IMR-90 (cell line): ENCODE data around the gene VPS26A. TPM values are rescaled to one million over a fixed set of nuclear protein-coding genes. Genes with fewer than 3 reads are reported as not detected.

Experiments
- ATAC-seq: fragments of 200-7000 bp; cut with Tn5 transposase; 2 replicates; pipeline ENCODE4 v1.9.1; 2020; ENCODE audit warnings: low read depth, mild to moderate bottlenecking, moderate library complexity
- BruUV-seq: library from RNA; stranded (reverse); fragments of 400-500 nt; replicated peaks from 2 replicates; lab custom pipeline; 2021; lab: Mats Ljungman, UMichigan
- CTCF ChIA-PET: fragments of 300-600 bp; formaldehyde crosslinking; extraction: SDS; loops from one replicate; lab custom pipeline; 2021; ENCODE audit warnings: antibody characterized with exemption; lab: Yijun Ruan, JAX
- POLR2A ChIA-PET: fragments of 300-600 bp; sonication (Branson Sonifier 250); formaldehyde crosslinking; loops from one replicate; lab custom pipeline; 2022; ENCODE audit warnings: antibody characterized with exemption; ENCODE audit not compliant: unreplicated experiment; lab: Charles Lee
- DNase-seq: peaks from one replicate; pipeline ENCODE4 v3.0.0; 2013
- H2AFZ ChIP-seq: replicated peaks from 2 replicates; pipeline ENCODE3; 2013; ENCODE audit warnings: low read length, mild to moderate bottlenecking; ENCODE audit not compliant: poor library complexity
- H2AK5ac ChIP-seq: 2 replicates; pipeline ENCODE4 v1.6.1; 2013; ENCODE audit warnings: low read depth, low read length, inconsistent platforms
- H2AK9ac ChIP-seq: replicated peaks from 2 replicates; pipeline ENCODE3; 2013; ENCODE audit warnings: mild to moderate bottlenecking, low read depth, low read length, moderate library complexity; ENCODE audit not compliant: poor library complexity
- H2BK120ac ChIP-seq: 2 replicates; pipeline ENCODE4 v1.6.1; 2013; ENCODE audit warnings: low read depth, low read length, inconsistent platforms
- H2BK15ac ChIP-seq: 3 replicates; pipeline ENCODE4 v1.6.1; 2013; ENCODE audit warnings: low read depth, low read length, inconsistent platforms
- H2BK20ac ChIP-seq: 2 replicates; pipeline ENCODE4 v1.6.1; 2013; ENCODE audit warnings: low read depth, mild to moderate bottlenecking, inconsistent platforms, low read length, moderate library complexity
- H2BK5ac ChIP-seq: 2 replicates; pipeline ENCODE4 v1.6.1; 2013; ENCODE audit warnings: mild to moderate bottlenecking, low read depth, low read length, inconsistent platforms; ENCODE audit not compliant: poor library complexity, severe bottlenecking
- H3K14ac ChIP-seq: replicated peaks from 2 replicates; pipeline ENCODE4 v1.6.1; 2013; ENCODE audit warnings: low read depth, low read length, inconsistent platforms
- H3K18ac ChIP-seq: 2 replicates; pipeline ENCODE4 v1.6.1; 2013; ENCODE audit warnings: low read depth, low read length, control low read depth
- H3K23ac ChIP-seq: 2 replicates; pipeline ENCODE4 v1.6.1; 2013; ENCODE audit warnings: low read depth, low read length, inconsistent platforms
- H3K27ac ChIP-seq: 2 replicates; pipeline ENCODE4 v1.5.1; 2013; ENCODE audit warnings: mild to moderate bottlenecking, control low read depth, low read length; ENCODE audit not compliant: insufficient read depth
- H3K27me3 ChIP-seq: 2 replicates; pipeline ENCODE4 v1.6.1; 2013; ENCODE audit warnings: low read length; ENCODE audit not compliant: control insufficient read depth, insufficient read depth
- H3K36me3 ChIP-seq: 2 replicates; pipeline ENCODE4 v1.6.1; 2013; ENCODE audit warnings: low read length, mixed read lengths; ENCODE audit not compliant: control insufficient read depth, insufficient read depth
- H3K4ac ChIP-seq: 2 replicates; pipeline ENCODE4 v1.6.1; 2013; ENCODE audit warnings: low read depth, low read length, inconsistent platforms
- H3K4me1 ChIP-seq: 2 replicates; pipeline ENCODE4 v1.6.1; 2013; ENCODE audit warnings: low read length, mixed read lengths; ENCODE audit not compliant: control insufficient read depth, insufficient read depth
- H3K4me2 ChIP-seq: 2 replicates; pipeline ENCODE4 v1.6.1; 2013; ENCODE audit warnings: low read depth, mild to moderate bottlenecking, control low read depth, low read length, moderate library complexity
- H3K4me3 ChIP-seq: 2 replicates; pipeline ENCODE4 v1.5.1; 2013; ENCODE audit warnings: low read depth, mild to moderate bottlenecking, control low read depth, low read length, moderate library complexity; ENCODE audit not compliant: insufficient read depth
- H3K56ac ChIP-seq: 2 replicates; pipeline ENCODE4 v1.6.1; 2013; ENCODE audit warnings: low read length, inconsistent platforms; ENCODE audit not compliant: insufficient read depth; ENCODE audit errors: extremely low read depth
- H3K79me1 ChIP-seq, 2 experiments: 2 replicates each; pipeline ENCODE4 v1.6.1; 2013; ENCODE audit warnings: low read length in 2 of 2, inconsistent platforms in 1 of 2, low read depth in 1 of 2
- H3K9ac ChIP-seq: 2 replicates; pipeline ENCODE4 v1.6.1; 2013; ENCODE audit warnings: low read depth, low read length, control low read depth
- H3K9me1 ChIP-seq: 2 replicates; pipeline ENCODE4 v1.6.1; 2013; ENCODE audit warnings: low read length, inconsistent platforms; ENCODE audit not compliant: insufficient read depth
- H3K9me3 ChIP-seq: 2 replicates; pipeline ENCODE4 v1.6.1; 2013; ENCODE audit warnings: low read length; ENCODE audit not compliant: control insufficient read depth, insufficient read depth
- H4K20me1 ChIP-seq: 2 replicates; pipeline ENCODE4 v1.6.1; 2013; ENCODE audit warnings: low read length, inconsistent platforms; ENCODE audit not compliant: insufficient read depth
- H4K5ac ChIP-seq: 2 replicates; pipeline ENCODE4 v1.6.1; 2013; ENCODE audit warnings: mild to moderate bottlenecking, low read depth, low read length, control low read depth
- H4K8ac ChIP-seq, 2 experiments: 2 replicates each; pipeline ENCODE4 v1.6.1; 2013; ENCODE audit warnings: low read depth in 2 of 2, low read length in 2 of 2, control low read depth in 1 of 2, inconsistent platforms in 1 of 2
- H4K91ac ChIP-seq: 2 replicates; pipeline ENCODE4 v1.6.1; 2013; ENCODE audit warnings: low read depth, low read length, inconsistent platforms; ENCODE audit not compliant: insufficient read depth
- ELK1 ChIP-seq: fragments of 150-350 bp; IDR thresholded peaks from 2 replicates; pipeline ENCODE4 v1.6.1; 2016; ENCODE audit warnings: low read depth, mild to moderate bottlenecking, low read length, moderate library complexity, borderline replicate concordance
- FOS ChIP-seq: fragments of 150-350 bp; IDR thresholded peaks from 2 replicates; pipeline ENCODE4 v1.6.1; 2016; ENCODE audit warnings: low read depth, low read length
- MAFK ChIP-seq: IDR thresholded peaks from 2 replicates; pipeline ENCODE4 v1.6.1; 2012; ENCODE audit warnings: low read depth, low read length, improper control_type of control experiment
- MAZ ChIP-seq: IDR thresholded peaks from 2 replicates; pipeline ENCODE4 v1.6.1; 2012; ENCODE audit warnings: low read depth, mild to moderate bottlenecking, low read length, improper control_type of control experiment, moderate library complexity, borderline replicate concordance
- NFE2L2 ChIP-seq: fragments of 150-350 bp; IDR thresholded peaks from 2 replicates; pipeline ENCODE4 v1.6.1; 2016; ENCODE audit warnings: low read depth, mild to moderate bottlenecking, low read length
- POLR2A ChIP-seq: IDR thresholded peaks from 2 replicates; pipeline ENCODE4 v1.6.1; 2012; ENCODE audit warnings: mild to moderate bottlenecking, low read depth, low read length
- RFX5 ChIP-seq: IDR thresholded peaks from 2 replicates; pipeline ENCODE4 v1.8.0; 2012; ENCODE audit warnings: low read depth, mild to moderate bottlenecking, low read length, moderate library complexity
- USF2 ChIP-seq: fragments of 150-350 bp; IDR thresholded peaks from 2 replicates; pipeline ENCODE4 v1.6.1; 2017; ENCODE audit warnings: mild to moderate bottlenecking, antibody characterized with exemption, low read length, low read depth
- WGBS, 2 experiments: methylation state at CpG; one replicate each; pipeline versions ENCODE4 v1.1.5 to v1.1.7; 2013; ENCODE audit warnings: missing lambda C conversion rate in 2 of 2; ENCODE audit not compliant: insufficient read length in 1 of 2; ENCODE audit errors: extremely low coverage in 2 of 2; 5-methylcytosine and 5-hydroxymethylcytosine counted together
- dilution Hi-C: fragments of 300-500 bp; cut with HindIII; formaldehyde crosslinking; loops from one replicate; pipeline ENCODE4 v1.14.3; 2018; ENCODE audit warnings: low sequenced_read_pairs; ENCODE audit not compliant: unreplicated experiment
- in situ Hi-C: fragments of 300-500 bp; cut with MboI; formaldehyde crosslinking; loops from 3 replicates; pipeline ENCODE4 v1.14.3; 2019; ENCODE audit warnings: low sequenced_read_pairs, inconsistent platforms, mixed read lengths
- intact Hi-C: fragments of 100-400 bp; cut with micrococcal nuclease; formaldehyde crosslinking; loops from 2 replicates; pipeline ENCODE4 v1.10.0; 2022
- polyA plus RNA-seq, 3 experiments: library from polyadenylated mRNA; depleted of rRNA; stranded (reverse); fragments of >200 nt; gene quantifications; 2 replicates each; pipeline ENCODE4 v1.2.3, GENCODE V29; 2012; ENCODE audit warnings: low replicate concordance in 1 of 3
- total RNA-seq: library from RNA; depleted of rRNA; stranded (reverse); fragments of >200 nt; gene quantifications from 2 replicates; pipeline ENCODE4 v1.2.3, GENCODE V29; 2012

VPS26A gene
- total and polyA plus RNA-seq, 2 of the 4 experiments (the other 2 are of a cell fraction), result 7.2 to 18.7 TPM

- in situ Hi-C loops, result no loop called here
- Histone ChIP-seq H3K56ac (no peak overlapping the region), H2AK9ac (no peak overlapping the region), H3K9me3 (no peaks in the 10 kb centered on the region), H3K27ac (no peak overlapping the region), H3K14ac (no peak overlapping the region), H4K8ac (no peak overlapping the region), H2BK20ac (no peak overlapping the region), H3K4me2 (peak overlapping the region; percentile 60; the same call in 1 of the 2 replicates), H3K23ac (no peak overlapping the region), H3K9me1 (no peaks in the 10 kb centered on the region; the same call in 1 of the 2 replicates), H3K4me1 (peaks cover 2% of the 10 kb centered on the region; the same call in 1 of the 2 replicates), H4K5ac (no peak overlapping the region), H2AFZ (no peak overlapping the region), H3K4me3 (no peak overlapping the region), H2BK120ac (no peak overlapping the region), H4K91ac (no peak overlapping the region), H2AK5ac (no peak overlapping the region), H3K79me1 (peaks cover 12 to 49% of the 10 kb centered on the region in 2 experiments; a peak in 3 of 4 replicates), H2BK5ac (no peak overlapping the region), H3K27me3 (no peaks in the 10 kb centered on the region), H2BK15ac (no peak overlapping the region), H3K9ac (no peak overlapping the region), H3K18ac (no peak overlapping the region), H3K4ac (no peak overlapping the region), H3K36me3 (peaks cover 4% of the 10 kb centered on the region), H4K20me1 (peaks cover 37% of the 10 kb centered on the region)
- dilution Hi-C loops, result no loop called here
- DNase-seq, result peak; percentile 40
- WGBS, 2 experiments, result no CpG with 5 or more reads among the region's 2 CpGs
- intact Hi-C loops, result no loop called here
- ATAC-seq, result peak; percentile 32; the same call in 1 of the 2 replicates
- ChIA-PET POLR2A (no interaction called here), CTCF (no interaction called here)
- no TSS peak for BruUV-seq
- TF ChIP-seq MAZ (no peak), USF2 (no peak), RFX5 (no peak), NFE2L2 (no peak), POLR2A (no peak), FOS (no peak), MAFK (no peak), ELK1 (no peak)
These were observed 6.3 kb downstream of the VPS26A start for GRCh38 chr10:69130251-69130650.
